GM19099 (cell line): ENCODE results near the gene NHLH2.

Experiments
- POLR2A ChIP-seq: IDR thresholded peaks from 3 replicates; pipeline ENCODE4 v1.6.1; 2011; ENCODE audit warnings: low read depth; ENCODE audit not compliant: insufficient read length; ENCODE audit errors: extremely low read depth

The NHLH2 gene

DNA sequence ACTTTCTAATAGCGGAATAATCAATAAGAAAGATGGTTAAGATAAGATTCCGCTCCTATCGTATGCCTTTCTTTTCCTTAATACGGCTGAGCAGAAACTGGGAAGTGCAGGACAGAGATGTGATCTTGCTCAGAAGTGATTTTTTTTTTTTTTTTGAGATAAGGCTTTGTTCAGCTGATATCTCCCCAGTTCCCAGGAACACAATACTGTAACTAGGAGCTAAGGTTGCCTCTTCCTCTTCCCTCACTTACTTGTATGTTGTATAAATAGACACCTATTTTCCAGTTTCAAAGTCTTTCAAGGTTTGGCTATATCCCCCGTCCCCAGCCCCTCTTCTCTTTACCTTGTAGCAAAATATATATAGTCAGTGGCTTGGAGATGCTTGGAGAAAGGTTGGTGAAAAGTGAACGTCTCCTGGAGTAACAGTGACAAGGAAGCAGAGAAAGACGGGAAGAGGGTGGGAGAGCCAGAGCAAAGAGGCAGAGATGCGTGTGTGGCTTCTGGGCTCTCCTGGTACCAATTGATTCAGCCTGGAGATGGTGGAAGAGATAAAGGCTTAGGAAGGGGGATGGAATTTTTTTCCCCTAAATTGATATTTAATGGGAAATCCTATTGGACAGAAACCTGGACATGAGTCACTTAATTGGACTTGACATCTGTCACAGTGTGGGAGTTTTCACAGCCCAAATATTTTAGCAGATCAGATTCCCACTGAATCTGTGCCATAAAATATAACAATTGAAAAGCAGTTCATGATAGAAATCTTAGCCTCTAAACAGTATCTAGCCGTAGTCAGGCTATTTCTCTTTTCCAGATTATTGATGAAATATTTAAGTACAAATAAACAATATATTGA lies at the start of gene NHLH2:
Gene NHLH2 (minus strand): TSS at position 522 of the 856 bp plus-strand sequence. CDS start 2,754 bp downstream, outside the sequence.
- no peak for TF ChIP-seq POLR2A

DNA sequence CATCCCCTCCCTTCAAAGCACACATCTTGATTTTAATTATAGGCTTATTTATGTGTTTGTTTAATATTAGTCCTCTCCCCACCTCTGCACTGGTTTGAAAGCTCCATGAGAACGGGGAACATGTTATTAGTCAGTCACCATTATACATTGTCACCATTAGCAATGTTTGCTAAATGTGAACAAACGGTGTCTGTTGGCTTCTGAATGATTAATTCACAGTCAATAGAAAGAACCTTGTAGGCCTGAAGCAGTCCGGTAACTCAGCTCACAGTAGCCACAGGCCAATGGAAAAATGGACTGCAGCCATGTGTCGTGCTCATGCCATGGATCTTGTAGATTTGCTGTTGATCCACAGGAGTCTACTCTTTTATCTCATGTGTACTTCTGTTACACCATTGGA lies 49.7 kb upstream of the NHLH2 start:
- no peak for TF ChIP-seq POLR2A

DNA sequence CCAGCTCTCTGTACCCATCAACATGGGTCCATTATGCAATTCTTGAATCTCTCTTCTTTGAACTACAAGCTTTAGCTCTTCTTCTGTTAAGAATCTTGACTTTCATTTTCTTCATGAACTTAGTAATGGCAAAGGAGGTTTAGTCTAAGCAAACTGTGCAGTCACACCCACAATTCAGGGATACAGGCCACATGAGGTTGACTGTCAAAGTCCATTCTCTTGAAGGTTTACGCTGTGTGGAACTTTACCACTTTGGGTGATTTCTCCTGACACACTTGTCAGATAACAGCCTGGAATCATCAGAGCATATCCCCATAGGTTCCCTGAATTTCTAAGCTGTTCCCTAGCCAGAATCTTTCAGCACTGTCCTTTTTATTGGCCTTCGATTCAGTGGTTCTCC lies 48.0 kb upstream of the NHLH2 start:
- no peak for TF ChIP-seq POLR2A

DNA sequence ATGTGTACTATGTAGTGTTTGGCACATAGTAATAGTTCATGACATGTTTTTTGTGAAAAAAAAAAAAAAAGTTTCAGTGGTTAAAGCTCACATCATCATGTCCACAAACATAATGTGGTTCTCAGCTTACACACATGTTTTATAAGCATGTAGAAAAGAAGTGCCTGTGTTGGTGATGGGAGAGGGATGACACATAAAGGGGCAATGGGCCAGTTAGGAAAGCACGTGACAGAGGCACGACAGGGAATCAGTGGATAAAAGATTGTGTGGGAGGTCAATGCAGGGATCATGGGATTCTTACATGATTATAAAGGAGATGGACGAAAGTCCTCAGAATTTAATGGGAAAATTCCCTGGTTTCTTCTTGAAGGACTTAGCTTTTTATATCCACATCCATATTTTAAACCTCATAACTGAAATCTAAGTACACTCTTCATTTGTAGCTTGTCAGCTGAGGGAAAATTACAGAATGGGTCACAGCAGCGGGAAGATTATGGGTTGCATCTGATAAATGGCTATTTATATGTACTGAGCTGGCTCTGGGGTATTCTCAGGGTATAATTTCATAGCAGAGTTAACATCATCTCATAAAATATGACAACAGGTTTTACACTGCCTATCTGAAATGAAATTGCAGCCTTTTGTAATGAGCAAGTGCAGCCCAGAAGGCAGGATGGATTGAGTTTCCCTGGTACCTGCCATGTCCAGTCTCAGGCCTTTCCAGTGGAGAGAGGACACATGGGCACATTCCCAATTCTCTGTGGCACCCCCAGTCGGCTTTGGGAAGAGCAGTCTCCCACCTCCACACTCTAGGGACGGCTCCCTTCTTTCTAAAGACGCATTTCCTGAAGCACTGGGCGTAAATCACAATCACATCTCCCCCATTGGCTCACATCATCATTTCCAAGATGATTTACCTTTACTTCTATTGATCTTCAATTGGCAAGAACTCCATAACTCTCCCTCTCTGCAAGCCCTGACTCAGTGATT lies 42.3 kb upstream of the NHLH2 start:
- TF ChIP-seq POLR2A, result no peak

DNA sequence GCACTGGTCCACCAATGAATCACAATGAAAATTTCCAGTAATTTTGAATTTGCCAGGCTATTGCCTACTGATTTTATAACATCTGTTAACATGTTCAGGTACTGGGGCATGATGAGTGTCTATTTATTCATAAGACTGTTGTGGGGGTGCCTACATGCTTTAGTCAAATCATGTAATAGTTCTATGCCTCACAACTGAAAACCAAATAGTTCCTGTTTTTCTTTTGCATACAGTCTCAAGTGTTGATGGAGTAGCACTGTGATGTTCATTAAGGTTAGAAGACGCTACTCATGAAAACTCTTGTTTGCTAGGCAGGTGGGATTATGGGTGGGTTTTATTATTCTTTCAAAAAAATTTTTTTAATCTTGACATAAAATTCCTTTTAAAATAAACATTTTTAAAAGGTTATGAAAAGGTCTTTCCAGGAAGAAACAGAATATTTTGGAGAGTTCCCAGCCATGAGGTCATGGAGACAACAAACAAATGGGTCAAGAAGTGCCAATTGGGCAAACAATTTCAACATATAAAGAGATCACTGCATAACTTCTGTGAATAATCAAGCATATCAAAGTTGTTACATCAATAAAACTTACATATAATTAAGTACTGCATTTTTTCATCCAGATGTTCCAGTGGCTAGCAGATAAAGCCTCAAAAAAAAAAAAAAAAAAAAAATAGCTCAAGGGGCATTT lies 40.2 kb upstream of the NHLH2 start:
- TF ChIP-seq POLR2A, result no peak

DNA sequence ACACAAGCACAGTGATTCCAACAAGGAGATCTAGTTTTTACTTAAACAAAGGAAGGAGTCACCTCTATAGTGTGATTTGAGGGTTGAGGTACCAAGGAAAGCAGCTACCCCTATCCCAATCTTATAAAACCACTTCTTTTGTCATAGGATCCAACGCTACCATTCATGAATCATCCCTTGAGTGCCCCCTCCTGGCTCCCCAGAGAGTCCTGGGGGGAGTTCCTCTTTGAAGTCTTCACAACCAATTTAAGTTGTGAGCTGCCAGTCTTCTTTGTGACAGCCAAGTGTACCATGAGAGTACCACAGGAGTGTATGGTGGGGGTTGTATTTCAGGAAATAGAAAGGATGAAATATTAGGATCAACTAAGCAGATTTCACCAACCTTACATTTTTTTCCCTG lies 39.1 kb upstream of the NHLH2 start:
- TF ChIP-seq POLR2A, result no peak

DNA sequence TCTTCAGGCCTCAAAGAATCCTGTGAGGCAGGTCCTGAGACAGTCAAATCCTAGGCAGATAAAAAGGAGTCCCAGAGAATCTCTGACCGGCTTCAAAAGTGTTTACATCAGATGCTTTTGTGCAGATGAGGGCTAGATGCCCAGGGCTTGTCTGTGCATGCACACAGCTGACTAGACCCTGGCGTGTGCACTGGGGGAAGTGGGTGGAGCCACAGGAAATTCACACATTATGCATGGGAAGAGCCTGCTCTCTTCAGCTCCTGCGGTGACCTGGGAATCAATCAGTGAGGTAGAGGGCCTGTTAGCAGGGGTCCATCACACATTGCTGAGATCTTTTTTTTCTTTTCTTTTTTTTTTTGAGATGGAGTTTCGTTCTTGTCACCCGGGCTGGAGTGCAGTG lies 36.6 kb upstream of the NHLH2 start:
- TF ChIP-seq POLR2A, result no peak

DNA sequence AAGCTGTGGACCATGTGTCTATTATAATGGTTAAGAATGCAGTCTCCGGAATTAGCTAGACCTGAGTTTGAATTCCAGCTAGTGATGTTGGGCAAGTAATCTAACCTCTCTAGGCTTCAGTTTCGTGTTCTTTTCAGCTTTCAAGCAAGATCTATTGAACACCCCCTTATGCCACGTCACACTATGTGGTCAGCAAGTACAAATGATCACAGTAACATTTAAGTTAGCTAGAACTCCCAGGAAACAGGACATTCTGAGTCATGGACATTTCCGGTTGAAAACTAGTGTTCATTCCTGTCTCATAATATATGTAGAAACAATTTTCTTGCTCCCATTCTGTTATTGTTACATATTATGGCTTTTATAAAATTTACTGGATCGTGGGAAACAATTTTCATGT lies 34.0 kb upstream of the NHLH2 start:
- TF ChIP-seq POLR2A, result no peak

DNA sequence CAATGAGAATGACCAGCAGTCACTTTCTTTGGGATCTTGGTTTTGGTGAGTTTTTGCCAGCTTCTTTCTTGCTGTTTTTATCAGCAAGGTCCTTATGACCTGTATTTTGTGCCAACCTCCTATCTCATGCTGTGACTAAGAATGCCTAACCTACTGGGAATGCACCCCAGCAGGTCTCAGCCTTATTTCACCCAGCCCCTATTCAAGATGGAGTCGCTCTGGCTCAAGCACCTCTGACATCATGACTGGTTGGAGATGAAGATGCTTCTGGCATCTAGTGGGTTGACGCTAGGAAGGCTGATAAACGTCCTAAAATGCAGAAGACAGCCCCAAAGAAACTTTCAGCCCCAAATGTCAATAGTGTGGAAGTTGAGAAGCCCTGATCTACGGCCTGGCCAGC lies 33.6 kb upstream of the NHLH2 start:
- TF ChIP-seq POLR2A, result no peak

DNA sequence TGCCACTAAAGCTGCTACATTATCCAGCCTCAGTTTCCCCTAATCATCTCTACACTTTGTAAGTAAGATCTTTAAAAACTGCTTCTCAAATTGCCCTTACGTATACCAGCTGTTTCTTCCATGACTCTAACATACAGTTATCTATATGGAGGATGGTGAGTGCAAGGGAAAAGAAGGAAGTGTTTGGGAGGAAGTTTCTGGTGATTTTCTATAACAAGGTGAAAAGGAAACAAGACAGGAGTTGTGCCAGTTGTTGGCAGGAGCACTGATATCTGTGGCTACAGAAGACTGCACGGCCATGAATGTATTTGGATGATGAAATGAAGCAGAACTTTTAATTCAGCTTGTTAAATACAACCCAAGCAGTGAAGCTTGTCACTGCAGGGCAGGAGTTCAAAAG lies 32.3 kb upstream of the NHLH2 start:
- TF ChIP-seq POLR2A, result no peak

DNA sequence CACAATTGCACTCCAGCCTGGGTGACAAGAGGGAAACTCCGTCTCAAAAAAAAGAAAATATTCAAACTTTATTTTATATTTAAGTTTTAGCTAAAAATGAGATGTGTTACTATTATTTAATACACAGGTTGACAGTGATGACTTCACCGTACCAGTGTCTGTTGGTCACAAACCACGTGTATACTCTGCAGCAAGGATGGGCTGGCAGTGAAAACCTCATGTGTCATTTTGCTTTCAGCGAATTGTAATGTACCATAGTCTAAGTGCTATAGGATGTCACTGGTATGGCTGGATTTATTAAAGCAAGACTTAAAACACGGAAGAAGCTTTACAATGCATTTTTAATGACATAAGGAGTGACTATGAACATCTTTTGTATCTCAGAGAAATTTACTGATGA lies 28.1 kb upstream of the NHLH2 start:
- no peak for TF ChIP-seq POLR2A

DNA sequence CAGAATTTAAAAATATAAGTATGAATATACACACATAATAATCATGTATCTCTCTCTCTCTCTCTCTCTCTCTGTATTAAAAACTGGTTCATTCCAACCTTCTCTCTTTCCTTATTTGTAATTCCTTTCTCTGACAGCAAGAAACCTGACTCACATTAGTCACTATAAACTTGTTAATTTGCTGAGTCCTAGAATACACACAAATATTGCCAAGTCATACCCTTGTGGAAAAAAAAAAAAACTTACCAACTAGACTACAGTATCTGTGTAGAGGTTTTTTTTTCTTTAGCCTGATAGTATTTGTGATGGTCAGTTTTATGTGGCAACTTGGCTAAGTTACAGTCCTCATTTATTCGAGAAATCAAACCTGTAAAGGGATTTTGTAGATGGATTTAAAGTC lies 26.3 kb upstream of the NHLH2 start:
- no peak for TF ChIP-seq POLR2A

DNA sequence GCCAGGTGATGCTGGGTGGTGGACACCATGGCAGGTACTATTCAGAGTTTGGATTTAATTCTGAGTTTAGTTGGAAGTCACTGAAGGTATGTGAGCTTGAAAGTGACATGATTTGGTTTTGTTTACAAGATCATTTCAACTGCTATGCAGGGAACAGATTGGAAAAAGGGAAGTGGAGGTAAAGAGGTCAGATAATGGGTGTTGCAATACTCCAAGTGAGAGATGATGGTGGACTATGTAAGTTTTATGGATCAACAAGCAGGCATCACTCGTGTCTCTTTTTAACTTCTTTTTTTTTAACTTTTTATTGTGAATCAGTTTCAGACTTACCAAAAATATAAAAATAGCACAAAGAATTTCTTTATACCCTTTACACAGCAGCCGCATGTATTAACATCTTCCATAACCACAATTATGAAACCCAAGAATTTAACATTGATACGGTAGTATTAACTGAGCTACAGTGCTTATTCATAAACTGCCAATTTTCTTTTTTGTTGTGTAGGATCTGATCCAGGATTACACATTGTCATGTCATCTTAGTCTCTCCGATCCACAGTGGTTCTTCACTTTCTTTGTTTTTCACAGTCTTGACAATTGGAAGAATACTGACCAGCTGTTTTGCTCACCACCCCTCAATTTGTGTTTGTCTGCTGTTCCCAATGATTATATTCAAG lies 24.9 kb upstream of the NHLH2 start:
- TF ChIP-seq POLR2A, result no peak

DNA sequence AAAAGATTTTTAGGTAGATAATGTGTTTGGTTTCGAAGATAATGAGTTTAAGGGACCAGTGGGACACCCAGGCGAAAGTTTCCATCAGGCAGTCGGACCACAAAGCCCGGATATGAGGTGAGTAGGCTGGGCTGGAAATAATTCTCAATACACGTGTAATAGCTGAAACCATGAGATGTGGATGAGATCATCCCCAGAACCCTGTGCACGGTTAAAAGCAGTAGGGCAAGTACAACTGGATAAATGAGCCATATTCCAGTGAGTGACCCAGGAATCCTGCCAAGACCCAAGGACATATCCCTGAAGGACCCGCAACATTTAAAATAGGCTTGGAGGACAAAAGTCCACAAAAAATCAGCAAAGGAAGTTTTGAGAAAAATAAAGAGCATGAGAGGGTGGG lies 21.5 kb upstream of the NHLH2 start:
- TF ChIP-seq POLR2A, result no peak
